PC-3 (cell line): ENCODE data around the gene BOD1.

Experiments used
- CTCF ChIP-seq: fragments of 300-600 bp; sonication (generic); conservative IDR thresholded peaks from 2 replicates; pipeline ENCODE4 v1.5.1; 2017; ENCODE audit warnings: antibody characterized with exemption, low read depth, mild to moderate bottlenecking, low read length
- EZH2 ChIP-seq: fragments of 300-600 bp; sonication (generic); IDR thresholded peaks from one replicate; pipeline ENCODE4 v1.6.1; 2017; ENCODE audit warnings: antibody characterized with exemption, mild to moderate bottlenecking, low read length; ENCODE audit not compliant: unreplicated experiment
- EZH2phosphoT487 ChIP-seq: fragments of 300-600 bp; sonication (generic); IDR thresholded peaks from 2 replicates; pipeline ENCODE4 v1.6.1; 2018; ENCODE audit warnings: mild to moderate bottlenecking, antibody characterized with exemption, low read length, borderline replicate concordance

- peak; percentile 97 for TF ChIP-seq CTCF
- TF ChIP-seq EZH2 = no peak
- no peak for TF ChIP-seq EZH2phosphoT487
Observed at GRCh38 chr5:173573126-173573960, 43.1 kb downstream of the BOD1 start.
